GM19239 (cell line): ENCODE results near the gene NPDC1.
"Not testable (repeated sequence)": the region's sequence is repeated elsewhere in the genome, so short reads cannot be mapped to it uniquely, and the experiment has no call there.

Experiments used
- DNase-seq: peaks from one replicate; pipeline ENCODE4 v3.0.0; 2011; ENCODE audit warnings: low spot score; ENCODE audit not compliant: insufficient read length
- FAIRE-seq: peaks from 2 replicates; lab custom pipeline; 2011; peaks lifted over from hg19 to GRCh38; lab: Jason Lieb, UNC

NPDC1 gene

DNA sequence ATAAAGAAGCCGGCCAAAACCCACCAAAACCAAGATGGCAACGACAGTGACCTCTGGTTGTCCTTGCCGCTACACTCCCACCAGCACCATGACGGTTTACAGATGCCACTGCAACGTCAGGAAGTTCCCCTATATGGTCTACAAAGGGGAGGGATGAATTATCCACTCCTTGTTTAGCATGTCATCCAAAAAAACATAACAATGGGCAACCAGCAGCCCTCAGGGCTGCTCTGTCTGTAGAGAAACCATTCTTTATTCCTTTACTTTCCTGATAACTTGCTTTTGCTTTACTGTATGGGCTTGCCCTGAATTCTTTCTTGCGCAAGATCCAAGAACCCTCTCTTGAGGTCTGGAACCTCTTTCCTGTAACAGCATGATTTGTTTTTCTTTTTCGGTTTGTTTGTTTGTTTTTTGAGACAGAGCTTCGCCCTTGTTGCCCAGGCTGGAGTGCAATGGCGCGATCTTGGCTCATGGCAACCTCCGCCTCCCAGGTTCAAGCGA is 29.3 kb upstream of the NPDC1 start:
- FAIRE-seq = no peak
- DNase-seq = no peak

DNA sequence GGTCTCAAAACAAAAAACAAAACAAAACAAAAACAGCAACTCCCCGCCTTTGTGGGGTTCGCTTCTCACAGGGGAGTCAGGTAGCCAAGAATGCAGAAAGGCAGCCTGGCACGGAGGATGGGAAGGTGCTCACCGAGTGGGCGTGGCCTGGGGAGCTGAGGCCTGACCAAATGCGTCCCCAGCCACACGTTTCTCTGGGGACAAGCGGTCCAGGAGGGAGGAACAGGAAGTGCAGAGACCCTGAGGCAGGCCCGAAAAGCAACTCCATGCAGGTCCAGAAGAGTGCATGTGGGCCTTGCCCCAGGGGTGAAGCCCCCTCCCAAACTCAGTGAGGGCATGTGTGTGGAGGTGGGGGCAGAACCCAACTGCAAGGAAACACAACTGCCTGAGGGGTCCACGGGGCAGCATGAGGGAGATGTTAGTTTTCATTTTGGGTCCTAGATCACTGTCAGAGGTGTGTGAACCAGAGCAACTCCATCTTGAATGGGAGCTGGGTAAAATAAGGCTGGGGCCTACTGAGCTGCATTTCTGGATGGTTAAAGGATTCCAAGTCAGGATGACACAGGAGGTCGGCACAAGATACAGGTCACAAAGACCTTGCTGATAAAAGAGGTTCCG is 28.8 kb upstream of the NPDC1 start:
- DNase-seq (no peak), FAIRE-seq (no peak)

DNA sequence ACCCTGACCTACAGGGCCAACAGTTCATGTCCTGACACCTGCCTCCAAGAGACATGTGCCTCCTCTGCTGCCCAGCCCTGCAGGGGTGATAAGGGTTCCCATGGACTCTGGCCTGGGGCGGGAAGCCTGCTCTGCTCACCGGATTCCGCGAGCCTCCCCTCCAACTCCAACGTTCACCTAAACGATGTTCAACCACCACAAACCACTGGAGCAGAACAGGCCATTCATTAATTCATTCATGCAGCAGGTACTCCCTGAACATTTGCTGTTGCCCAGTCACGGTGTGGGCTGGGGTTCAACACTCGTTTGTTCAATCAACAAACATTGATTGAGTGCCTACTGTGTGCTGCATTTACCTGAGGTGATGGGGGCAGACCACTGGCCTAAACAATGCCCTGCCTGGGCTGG is 28.0 kb upstream of the NPDC1 start:
- FAIRE-seq (no peak), DNase-seq (no peak)

DNA sequence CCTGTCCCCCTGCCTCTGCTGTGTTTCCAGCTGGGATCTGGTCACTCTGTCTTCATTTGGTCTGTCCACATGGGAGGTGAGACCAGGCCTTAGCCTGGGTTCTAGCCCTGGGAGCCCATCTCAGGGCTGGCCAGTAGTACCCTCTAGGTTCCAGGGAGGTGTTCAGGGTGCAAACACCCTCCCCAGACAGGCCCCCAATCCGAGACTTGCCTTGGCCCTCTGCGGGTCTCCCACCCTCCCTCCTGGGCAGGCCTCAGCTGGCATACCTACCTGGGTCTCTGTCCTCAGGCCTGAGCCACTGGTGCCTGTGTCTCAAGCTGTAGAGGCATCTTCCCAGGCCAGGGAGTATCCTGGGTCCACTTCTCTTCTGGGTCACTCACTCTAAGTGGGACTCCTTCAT is 25.3 kb upstream of the NPDC1 start:
- no peak for DNase-seq
- FAIRE-seq = no peak

DNA sequence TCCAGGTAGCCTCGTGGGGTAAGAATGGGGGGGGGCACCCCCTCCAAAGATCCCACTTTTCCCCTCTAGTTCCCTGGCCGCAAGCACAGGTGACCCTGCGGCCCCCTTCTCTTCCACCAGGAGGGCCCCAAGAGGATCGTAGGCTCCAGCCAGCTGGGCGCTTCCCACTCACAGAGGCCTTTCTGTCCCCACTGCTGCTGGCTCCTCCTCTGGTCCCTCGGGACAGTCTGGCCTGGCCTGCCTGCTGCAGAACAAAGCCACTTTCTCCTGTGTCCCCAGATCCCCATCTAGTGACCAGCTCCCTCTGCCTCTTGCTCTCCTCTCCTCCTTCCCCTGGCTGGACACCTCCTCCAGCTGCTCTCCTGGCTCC is 24.9 kb upstream of the NPDC1 start:
- DNase-seq = no peak
- FAIRE-seq = no peak

DNA sequence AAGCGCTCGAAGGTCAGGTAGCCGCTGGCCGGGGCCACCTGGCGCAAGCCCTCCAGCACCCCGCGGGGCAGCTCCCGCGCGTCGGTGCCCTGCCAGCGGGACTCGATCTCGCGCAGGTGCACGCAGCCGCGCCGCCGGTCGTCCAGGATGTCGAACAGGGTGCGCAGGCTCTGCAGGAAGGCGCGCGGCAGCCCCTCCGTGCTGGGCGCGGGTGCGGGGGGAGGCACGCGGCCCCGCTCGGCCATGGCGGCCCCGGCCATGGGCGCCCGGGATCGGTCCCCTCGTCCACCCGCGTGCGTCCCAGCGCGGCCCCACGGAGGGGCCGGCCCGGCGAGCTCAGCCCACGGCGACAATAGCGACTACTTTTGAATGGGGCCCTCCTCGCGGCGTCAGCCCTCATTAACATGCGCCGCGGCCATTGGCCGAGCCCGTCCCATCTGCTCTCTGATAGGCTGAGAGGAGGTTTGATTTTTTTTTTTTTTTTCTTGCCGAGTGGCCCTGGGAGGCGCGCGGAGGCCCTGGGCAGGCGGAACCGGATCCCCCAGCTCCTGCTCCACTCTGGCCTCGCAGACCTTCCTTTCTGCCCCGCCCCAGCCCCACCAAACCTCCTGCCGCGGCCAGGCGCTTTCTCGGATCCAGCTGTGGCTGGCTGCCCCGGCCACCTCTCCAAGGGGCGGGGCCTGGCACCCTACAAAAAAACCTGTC is 24.4 kb upstream of the NPDC1 start, which contains the start of gene SAPCD2:
TSS of gene SAPCD2 (minus strand) at position 357 of the 705 bp plus-strand sequence. CDS start at position 260, 97 bp downstream.
- peak; percentile 85 for FAIRE-seq
- DNase-seq = peak; percentile 95

DNA sequence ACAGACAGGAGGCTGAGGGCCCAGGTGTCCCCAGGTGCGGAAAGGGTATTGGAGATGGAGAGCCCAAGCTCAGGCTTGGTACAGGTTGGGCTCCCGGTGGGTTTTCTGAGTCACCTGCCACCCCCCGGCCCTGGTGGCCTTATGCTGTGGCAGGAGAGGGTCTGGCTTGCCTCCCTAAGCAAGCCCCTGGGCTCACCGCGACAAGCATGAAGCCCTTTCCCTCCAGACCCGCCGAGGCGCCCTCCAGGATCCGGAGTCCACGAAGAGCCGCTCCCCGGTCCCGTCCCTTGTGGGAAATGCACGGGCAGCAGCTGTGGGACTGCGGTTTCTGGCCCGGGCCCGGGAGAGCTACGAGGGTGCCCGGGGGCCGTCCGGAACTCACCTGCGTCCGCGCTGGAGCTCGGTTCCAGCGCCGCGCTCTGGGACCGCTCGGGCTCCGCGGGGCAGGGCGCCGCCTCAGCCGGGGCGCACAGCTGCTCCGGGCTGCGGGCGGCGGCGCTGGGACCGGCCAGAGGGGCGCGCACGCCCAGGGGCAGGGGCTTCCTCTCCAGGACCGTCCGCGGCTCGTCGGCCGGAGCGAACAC is 23.6 kb upstream of the NPDC1 start:
- FAIRE-seq = no peak

DNA sequence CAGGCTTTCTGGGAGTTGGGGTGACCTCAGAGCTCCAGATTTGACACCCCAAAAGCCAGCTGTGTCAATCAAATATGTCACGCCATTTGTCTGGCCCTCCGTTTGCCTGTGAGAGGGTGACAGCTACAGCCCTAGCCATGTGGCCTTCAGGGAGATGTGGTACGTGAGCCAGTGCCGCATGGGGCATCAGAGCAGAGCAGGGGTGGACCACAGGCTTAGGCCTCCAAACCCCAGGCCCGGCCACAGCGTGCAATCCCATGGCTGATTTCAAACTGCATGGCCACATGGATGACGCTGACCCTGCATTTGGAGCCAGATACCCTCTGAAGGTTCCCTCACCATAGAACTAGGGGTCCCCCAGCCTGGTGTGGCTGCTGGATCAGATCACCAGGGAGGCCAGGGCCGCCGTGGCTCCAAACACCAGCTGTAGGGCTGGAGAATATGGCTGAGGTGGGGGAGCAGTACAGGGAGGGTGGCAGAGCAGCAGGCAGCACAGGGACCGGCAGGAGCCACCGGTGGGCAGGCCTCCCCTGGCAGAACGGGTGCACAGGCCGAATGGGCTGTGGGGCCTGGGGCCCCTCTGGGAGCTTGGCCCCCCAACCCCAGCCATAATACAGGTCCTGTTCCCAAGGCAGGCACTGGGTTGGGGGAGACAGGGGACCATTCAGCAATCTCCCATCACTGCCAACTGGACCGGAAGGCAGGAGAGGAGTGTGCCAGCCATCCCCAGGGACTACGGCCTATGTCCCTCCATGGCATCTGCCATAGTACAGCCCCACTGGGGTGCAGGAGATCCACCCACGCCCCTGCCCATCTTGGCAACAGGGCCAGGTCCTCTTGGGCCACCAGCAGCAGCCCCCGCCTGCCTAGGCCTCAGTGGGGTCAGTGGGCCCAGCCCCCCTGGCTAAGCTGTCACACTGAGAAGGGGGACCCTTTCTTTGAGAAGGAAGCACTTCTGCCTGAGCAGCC is 22.8 kb upstream of the NPDC1 start:
- DNase-seq = no peak
- no peak for FAIRE-seq

More for the DNA sequence above, 23.6 kb upstream of the NPDC1 start:
- DNase-seq = no peak

DNA sequence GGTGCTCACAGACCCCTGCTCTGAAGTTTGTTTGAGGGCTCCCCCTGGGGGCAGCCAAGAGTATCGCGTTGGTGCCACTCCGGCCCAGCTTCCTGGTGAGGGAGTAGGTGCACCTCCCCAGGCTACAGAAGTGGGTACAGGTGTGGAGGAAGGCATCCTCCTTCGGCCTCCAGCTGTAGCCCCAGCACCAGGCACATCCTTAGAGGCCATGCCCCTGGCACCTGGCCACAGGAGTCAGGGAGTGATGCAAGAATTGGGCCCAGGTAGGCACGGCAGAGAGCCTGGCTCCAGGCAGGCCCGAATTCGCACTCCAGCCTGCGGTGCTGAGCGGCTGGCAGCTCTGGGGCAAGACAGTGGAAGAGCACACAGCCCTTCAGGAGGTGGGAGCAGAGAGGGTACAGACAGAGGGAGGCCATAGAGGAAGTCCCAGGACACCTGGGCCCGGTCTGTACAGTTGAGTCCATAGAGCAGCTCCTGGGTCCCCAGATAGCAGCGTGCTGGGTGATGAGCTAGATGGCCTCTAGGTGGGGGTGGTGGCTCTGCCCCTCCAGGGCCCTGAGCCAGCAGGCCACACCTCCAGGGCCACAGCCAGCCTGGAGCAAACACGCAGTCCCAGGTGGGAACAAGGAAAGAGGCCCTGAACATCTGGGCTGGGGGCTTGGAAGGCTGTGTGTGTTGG is 22.0 kb upstream of the NPDC1 start:
- FAIRE-seq = peak; percentile 79

DNA sequence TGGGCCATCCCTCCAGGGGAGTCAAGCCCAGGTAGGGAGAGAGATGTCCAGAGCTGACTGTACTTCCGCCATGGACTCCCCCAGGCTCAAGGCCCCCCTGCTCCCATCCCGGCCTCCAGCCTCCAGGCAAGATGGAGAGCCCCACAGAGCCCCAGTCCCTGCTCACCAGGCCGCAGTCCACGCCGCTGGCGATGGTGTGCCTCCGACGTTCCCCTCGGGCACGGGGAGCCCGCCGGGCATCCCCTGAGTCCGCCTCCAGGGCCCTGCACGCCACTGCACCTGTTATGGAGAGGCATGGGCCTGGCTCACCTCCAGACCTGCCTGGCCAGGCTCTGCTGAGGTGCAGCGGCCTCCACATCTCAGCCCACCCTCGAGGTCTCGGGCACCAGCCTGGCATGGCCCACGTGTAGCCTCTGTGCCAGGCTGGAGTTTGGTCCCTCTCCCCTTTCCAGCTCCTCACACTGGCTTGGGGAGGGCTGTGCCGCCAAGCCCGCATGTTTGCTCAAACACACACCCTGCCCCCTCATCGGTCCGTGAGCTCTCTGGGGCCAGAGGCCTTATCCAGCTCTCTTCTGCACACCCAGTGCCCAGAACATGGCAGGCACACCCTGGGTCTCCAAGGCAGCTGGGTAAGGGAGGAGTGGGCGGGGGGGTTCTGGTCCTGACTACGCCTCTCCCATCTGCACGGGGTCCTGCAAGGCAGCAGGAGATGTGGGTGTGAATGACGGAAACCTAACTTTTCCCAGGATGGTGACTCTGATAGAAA is 20.3 kb upstream of the NPDC1 start:
- DNase-seq = no peak
- FAIRE-seq = no peak

More for the DNA sequence above, 22.0 kb upstream of the NPDC1 start:
- DNase-seq = peak; percentile 97

DNA sequence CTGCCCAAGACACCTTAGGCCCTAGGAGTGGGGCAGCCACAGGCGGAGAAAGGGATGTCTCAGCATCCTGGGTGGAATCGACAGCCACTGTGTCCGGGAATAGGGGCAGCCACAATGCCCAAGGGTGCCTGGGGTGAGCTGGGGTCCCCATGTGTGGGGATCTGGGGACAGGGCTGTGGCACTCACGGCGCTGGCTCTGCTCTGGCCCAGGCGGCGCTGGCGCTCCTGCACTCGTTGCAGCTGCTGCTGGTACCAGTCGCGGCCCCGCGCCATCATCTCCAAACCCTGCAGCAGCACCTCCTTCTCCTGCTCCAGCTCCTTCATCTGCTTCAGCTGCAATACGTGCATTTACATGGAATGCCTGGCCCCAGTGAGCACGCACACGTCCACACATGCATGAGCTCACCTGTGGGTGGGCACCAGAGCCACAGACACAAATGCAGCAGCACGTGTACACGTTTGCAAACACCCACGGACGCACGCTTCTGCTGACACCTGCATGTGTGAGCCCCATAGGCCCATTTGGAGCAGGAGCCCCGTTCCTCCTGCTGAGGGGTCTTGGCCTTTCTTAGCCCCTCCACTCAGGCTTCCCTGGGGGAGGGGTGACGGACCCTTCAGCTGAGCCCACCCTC is 19.5 kb upstream of the NPDC1 start:
- no peak for DNase-seq
- no peak for FAIRE-seq

DNA sequence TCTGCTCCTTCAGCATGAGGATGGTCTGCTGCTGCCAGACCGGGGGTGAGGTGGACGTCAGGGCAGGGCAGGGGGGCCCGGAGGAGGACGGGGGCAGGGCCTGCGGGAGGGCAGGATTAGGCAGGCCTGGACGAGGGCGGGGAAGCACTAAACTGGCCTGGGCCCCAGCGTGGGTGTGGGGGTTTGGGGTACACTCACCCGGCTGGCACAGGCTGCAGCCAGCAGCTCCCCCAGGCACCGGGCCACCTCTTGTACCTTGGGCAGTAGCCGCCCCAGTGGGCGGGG is 18.8 kb upstream of the NPDC1 start:
- FAIRE-seq (no peak), DNase-seq (no peak)

DNA sequence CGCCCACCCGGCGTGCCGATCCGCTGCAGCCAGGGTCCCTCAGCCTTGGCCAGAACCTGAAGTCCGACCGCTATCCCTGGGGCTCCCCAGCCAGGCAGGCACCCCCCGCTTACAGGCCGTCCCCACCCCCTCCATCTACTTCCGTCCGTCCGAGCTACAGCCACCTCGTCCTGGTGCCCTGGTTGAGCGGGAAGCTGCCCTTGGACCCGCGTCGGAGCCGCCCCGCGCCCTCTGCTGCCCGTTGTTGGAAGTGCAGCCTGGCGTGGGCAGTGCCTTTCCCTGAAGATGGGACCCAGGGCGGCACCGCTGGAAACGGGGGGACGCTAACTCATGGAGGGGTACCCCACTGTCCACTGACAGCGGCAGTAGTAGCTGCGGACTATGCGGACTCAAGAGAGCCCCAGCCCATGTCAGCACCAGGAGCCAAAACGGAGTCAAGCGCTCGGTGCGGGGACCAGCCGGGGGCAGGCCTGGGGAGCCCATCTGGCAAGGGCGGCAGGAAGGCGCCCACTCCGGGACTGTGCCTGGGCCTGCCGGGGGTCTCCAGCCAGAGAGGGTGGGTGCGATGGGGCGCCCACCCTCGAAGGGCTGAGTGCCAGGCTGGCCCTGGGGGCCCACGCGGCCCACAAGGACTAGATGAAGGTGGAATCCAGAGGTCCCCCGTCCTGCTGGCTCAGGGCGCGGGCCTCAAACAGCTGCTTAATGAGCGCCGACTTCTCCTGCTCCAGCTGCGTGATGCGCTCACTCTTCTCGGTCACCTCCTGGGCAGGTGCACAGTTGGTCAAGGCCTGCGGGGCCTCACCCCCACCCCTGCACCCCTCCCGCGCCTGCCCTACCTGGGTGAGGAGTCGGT is 18.3 kb upstream of the NPDC1 start:
- DNase-seq (no peak), FAIRE-seq (peak; percentile 84)

DNA sequence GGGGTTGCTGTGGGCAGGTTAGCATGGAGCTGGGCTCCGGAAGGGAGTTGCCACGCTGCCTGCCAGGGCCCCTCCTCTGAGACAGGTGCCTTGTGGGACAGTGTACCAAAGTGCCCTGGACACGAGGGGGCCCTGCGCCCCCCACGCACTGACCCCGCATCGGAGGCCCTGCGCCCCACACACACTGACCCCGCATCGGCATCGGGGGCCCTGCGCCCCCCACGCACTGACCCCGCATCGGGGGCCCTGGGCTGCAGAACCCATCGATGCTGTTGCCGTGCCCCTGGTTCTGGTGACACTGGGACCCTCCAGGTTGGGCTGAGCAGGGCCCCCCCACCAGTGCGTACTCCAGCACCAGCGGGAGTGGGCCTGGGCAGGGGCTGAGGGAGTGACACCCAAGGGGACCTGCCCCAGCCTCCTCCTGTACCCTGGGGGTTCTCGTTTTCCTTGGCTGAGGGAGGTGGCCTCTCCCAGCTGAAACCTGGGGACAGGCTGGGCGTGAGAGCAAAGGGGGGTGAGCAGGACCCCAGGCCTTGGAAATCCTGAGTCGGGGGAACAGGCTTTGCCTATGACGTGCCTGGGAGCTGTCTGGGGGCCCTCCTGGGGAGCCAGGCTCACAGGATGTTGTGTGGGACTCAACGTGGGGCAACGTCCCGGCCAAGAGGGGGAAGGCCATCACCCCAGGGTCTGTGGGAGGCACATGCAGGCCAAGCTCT is 17.5 kb upstream of the NPDC1 start:
- FAIRE-seq = no peak
- DNase-seq = no peak

DNA sequence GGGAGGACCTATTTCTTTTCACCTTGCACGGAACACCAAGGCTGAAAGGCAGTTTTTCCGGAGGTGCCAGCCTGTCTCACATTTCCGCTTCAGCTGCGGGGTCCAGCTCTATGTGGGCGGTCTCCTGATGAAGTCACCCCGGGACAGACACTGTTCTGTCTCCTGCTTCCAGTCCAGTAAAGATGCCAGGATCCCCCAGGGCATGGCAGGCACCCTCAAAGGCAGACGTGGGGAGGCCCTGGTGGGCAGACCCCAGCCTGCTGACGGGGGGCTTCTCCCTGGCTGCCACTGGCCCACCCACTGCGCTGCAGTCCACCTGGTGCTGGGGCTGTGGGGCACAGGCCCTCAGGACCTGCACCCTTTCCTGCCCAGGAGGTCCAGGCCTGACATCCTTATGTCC is 16.8 kb upstream of the NPDC1 start:
- DNase-seq, FAIRE-seq: not testable (repeated sequence)

DNA sequence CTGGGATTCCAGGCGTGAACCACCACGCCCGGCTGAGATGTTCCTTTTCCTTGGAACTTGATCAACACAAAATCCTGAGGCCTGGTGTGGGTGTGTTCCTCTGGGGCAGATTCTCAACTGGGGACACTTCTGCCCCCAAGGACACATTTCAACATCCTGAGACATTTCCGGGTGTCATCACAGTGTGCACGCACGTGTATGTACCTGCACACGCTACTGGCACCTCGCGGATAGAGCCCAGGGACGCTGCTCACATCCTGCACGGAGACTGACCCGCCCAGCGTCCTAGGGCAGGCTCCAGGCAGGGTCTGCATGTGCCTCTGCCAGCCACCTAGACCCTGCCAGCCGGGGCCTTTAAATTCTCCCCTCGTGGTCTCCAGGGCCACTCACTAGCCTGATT is 16.4 kb upstream of the NPDC1 start:
- no peak for FAIRE-seq
- no peak for DNase-seq

DNA sequence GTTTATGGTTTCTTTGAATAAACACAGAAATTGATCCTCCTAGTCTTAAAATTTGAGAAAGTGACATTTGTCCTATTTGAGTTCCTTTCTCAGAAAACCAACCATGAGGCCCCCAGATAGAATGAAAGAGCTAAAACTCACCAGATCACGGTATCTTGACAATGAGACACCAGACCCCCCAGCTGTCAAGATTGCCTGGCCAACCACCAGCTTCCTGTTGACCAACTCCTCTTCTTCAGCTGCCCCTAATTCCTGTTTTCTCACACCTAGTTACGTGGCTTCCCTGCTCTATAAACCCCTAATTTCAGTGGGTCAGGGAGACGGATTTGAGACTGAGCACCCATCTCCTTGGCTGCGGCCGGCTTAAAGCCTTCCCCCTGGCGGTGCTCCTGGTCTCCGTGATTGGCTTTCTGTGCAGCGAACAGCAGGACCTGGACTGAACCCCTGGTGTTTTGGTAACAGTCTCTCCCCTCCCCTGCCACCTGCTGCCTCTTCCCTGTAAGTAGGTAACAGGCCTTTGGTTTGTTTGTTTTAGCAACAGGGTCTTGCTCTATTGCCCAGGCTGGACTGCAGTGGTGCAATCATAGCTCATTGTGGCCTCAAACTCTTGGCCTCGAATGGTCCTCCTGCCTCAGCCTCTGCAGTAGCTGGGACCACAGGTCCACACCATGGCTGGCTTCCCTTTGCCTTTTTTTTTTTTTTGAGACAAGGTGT is 12.7 kb upstream of the NPDC1 start:
- FAIRE-seq (no peak), DNase-seq (no peak)
